WERI-Rb-1 (cell line): ENCODE data around the gene WDR64.

Source experiments
- DNase-seq: peaks from one replicate; pipeline ENCODE4 v3.0.0-alpha.2; 2020
- H3K27ac ChIP-seq: fragments of 250-450 bp; sonication (Bioruptor Pico); 2 replicates; pipeline ENCODE4 v1.5.1; 2020; ENCODE audit warnings: mild to moderate bottlenecking, moderate library complexity
- H3K27me3 ChIP-seq: fragments of 250-450 bp; sonication (Bioruptor Pico); 2 replicates; pipeline ENCODE4 v1.5.1; 2021; ENCODE audit warnings: mild to moderate bottlenecking, low read depth, moderate library complexity; ENCODE audit not compliant: insufficient read depth, severe bottlenecking
- H3K36me3 ChIP-seq: fragments of 250-450 bp; sonication (Bioruptor Pico); 2 replicates; pipeline ENCODE4 v1.5.1; 2020; ENCODE audit warnings: mild to moderate bottlenecking, moderate library complexity
- H3K4me3 ChIP-seq: 2 replicates; pipeline ENCODE4 v1.5.1; 2011; ENCODE audit warnings: low read depth, mild to moderate bottlenecking, control low read depth, low read length
- H3K9me3 ChIP-seq: fragments of 250-450 bp; sonication (Bioruptor Pico); 2 replicates; pipeline ENCODE4 v1.5.1; 2021; ENCODE audit warnings: mild to moderate bottlenecking, moderate library complexity; ENCODE audit not compliant: severe bottlenecking
- CTCF ChIP-seq: IDR thresholded peaks from 2 replicates; pipeline ENCODE4 v1.5.1; 2011; ENCODE audit warnings: low read depth, mild to moderate bottlenecking, control low read depth, inconsistent platforms, low read length

WDR64 gene

GRCh38 chr1:241751524-241751923 lies 99.4 kb downstream of the WDR64 start:
- Histone ChIP-seq H3K36me3 (no peaks in the 10 kb centered on the region), H3K27me3 (peaks cover 32% of the 10 kb centered on the region), H3K27ac (no peak overlapping the region), H3K9me3 (no peaks in the 10 kb centered on the region), H3K4me3 (no peak overlapping the region)
- DNase-seq: no peak
- TF ChIP-seq CTCF: no peak

- DNase-seq: no peak
- H3K9me3 ChIP-seq: no peaks in the 10 kb centered on the region
- TF ChIP-seq CTCF: no peak
- no peak overlapping the region for H3K4me3 ChIP-seq
- H3K27ac ChIP-seq: no peak overlapping the region
- H3K27me3 ChIP-seq: peaks cover 18% of the 10 kb centered on the region
- H3K36me3 ChIP-seq: no peaks in the 10 kb centered on the region
Observed at GRCh38 chr1:241762713-241763339, 110.7 kb downstream of the WDR64 start.

GRCh38 chr1:241765390-241765789 lies 113.3 kb downstream of the WDR64 start:
- Histone ChIP-seq H3K9me3 (no peaks in the 10 kb centered on the region), H3K27me3 (peaks cover 21% of the 10 kb centered on the region), H3K27ac (no peak overlapping the region), H3K36me3 (no peaks in the 10 kb centered on the region), H3K4me3 (no peak overlapping the region)
- no peak for DNase-seq
- no peak for TF ChIP-seq CTCF

- TF ChIP-seq CTCF: no peak
- Histone ChIP-seq H3K9me3 (no peaks in the 10 kb centered on the region), H3K36me3 (no peaks in the 10 kb centered on the region), H3K27ac (no peak overlapping the region), H3K27me3 (peaks cover 16% of the 10 kb centered on the region), H3K4me3 (no peak overlapping the region)
- DNase-seq: no peak
Observed at GRCh38 chr1:241767737-241768136, 115.7 kb downstream of the WDR64 start.

GRCh38 chr1:241770115-241770514 lies 118.0 kb downstream of the WDR64 start:
- Histone ChIP-seq H3K4me3 (no peak overlapping the region), H3K27me3 (peaks cover 5% of the 10 kb centered on the region), H3K27ac (no peak overlapping the region), H3K9me3 (no peaks in the 10 kb centered on the region), H3K36me3 (no peaks in the 10 kb centered on the region)
- no peak for TF ChIP-seq CTCF
- no peak for DNase-seq

- no peak for TF ChIP-seq CTCF
- Histone ChIP-seq H3K27me3 (peaks cover 4% of the 10 kb centered on the region), H3K36me3 (no peaks in the 10 kb centered on the region), H3K9me3 (no peaks in the 10 kb centered on the region), H3K4me3 (no peak overlapping the region), H3K27ac (no peak overlapping the region)
- DNase-seq: no peak
Observed at GRCh38 chr1:241771117-241771516, 119.0 kb downstream of the WDR64 start.
